ENCODE data around the gene RPS26. TPM values are rescaled to one million over a fixed set of nuclear protein-coding genes. Genes with fewer than 3 reads are reported as not detected.
"Not testable (repeated sequence)": the region's sequence is repeated elsewhere in the genome, so short reads cannot be mapped to it uniquely, and the experiment has no call there.

The RPS26 gene
- total RNA-seq, 1 donor from 2014 or later, result 45.3 TPM

DNA sequence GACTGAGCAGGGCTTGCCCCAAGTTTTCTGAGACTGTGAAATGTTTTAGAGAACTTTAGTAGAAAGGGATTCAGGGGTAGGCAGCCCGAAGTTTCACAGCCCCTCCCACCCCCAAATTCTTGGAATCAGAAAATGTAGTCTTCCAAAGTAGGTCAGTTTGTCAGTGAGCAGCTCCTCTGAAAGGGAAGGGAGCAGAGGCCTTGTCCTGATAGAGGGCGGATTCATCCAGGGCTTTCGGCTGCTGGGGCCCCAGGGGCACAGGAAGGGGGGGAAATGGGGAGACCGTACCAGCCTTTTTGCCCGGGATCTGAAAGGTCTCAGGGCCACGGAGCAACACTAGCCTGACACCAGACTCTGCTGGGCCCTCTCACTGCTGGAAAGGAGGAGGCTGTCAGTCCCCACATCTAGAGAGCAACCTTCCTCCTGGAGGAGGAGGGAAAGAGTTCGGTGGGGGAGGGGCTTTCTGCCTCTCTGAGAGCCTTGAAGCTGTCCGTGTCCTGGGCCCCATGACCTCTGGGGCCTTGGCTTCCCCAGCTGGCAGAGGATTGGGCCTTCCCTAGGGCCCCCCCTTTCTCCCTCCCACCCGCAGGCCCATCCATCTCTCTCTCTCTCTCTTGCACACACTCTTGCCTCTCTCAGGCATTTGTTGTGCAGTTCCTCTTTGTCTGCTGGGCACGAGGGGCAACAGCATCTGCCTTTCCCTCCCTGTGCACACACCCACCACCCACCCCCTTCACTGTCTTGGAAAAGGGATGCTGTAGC lies 21.1 kb upstream of the RPS26 start, which contains the start of gene IKZF4:
Gene IKZF4 (plus strand): TSS at position 621 of the 762 bp plus-strand sequence. CDS start 451 bp downstream, outside the sequence.
- DNase-seq (ENCODE audit: low spot score), result no peak

DNA sequence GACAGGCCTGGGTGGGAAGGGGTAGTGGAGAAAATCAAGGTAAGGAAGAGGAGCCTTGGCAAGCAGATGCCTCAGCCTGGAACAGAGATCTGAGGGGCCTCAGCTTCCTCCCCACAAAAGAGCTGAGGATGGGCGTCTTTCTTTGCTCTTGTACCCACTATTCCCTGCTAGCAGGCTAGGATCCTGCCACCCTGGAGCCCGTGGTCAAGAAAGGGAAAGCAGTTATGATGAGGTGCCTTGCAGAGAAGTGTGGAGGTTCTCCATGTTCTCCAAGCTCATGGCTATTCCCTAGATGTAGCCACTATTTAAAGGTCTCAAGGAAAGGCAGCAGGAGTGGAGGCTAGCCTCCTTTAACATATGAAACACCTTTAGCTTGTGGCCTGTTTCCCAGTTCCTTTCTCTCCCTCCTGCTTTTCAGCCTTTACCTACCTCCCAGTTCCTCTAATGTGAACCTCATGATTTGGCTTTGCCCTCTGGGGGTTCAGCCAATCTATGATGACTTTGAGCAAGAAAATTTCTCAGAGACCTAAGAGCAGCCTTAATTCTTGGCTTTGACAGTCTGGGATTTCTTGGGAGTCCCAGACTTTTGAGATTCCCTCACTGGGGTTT lies 19.7 kb upstream of the RPS26 start:
- DNase-seq (ENCODE audit: low spot score), result no peak

DNA sequence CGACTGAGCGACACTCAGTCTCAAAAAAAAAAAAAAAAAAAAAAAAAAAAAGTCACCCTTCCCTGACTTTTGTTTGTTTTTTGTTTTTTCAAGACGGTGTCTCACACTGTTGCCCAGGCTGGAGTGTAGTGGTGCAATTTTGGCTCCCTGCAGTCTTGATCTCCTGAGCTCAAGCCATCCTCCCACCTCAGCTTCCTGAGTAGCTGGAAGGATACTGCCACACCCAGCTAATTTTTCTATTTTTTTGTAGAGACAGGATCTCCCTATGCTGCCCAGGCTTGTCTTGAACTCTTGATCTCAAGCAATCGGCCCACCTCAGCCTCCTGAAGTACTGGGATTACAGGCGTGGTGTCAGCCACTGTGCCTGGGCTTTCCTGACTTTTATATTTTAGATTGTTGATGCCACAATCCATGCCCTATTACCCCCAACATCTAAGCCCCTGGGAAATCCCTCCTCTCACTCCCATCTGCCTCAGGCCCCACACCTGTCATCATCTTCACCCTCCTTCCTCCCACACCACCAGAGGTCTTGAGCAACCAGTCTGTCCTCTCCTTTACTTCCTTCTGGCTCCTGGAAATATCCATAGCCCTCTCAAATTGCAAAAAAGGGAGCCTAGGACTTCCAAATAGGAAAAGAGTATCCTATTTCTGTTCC lies 13.1 kb upstream of the RPS26 start:
- no peak for DNase-seq (ENCODE audit: low spot score)

DNA sequence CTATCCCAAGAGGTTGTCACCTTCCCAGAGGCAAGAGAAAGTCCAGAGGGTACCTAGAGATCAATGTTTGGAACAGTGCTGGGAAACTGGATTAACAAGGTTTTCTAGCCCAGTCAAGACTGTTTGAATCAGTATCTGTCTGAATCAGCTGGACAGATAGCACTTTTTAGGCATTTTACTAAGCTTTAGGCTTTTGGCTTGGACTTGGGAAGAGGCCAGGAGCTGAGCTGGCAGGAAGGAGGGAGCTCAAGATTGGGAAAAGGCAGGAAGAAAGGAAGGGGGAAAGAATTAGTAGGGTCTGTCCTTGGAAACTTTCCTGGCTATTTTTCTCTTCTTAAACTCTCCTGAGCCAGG lies 12.6 kb upstream of the RPS26 start:
- DNase-seq (ENCODE audit: low spot score), result no peak

DNA sequence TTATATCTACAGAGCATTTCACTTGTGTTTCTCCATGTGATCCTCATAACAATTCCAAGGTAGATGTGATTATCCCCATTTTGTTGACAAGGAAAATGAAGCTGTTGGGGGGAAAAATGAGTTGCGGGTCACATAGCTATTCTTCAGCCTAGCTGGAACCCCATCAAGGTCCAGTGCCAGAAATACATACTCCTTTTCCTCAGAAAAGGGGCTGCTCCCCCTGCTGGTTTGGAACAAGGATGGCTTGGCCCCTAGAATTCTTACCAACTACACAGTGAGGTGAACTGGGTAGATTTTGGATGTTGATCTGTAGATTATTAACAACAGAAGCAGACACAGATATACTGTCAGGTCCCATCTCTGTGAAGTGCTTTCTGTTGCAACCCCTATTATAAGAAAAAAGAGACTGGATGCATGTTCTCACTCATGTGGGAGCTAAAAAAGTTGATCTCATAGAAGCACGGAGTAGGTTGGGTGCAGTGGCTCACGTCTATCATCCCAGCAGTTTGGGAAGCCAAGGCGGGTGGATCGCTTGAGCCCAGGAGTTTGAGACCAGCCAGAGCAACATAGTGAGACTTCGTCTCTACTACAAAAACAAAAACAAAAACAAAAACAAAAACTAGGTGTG lies 11.9 kb upstream of the RPS26 start:
- DNase-seq (ENCODE audit: low spot score), result no peak

DNA sequence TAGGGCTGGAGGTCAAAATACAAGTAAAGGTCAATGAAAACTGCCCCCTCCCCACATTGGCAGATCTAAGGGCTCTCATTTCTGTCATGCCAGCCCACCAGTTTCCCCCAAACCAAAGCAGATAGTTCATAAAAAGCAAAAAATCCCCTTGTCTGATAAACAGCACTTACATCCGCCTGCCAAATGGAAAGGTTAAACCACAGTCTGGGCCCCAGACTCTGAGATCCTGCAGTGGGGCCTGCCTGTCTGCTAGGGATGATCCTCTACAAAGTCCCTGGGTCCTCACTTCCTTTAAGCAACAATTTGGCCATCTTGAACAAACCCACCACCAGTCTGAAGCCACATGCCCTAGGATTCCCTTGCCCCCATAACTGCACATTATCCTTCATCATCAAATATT lies 9.7 kb upstream of the RPS26 start:
- no peak for DNase-seq (ENCODE audit: low spot score)

DNA sequence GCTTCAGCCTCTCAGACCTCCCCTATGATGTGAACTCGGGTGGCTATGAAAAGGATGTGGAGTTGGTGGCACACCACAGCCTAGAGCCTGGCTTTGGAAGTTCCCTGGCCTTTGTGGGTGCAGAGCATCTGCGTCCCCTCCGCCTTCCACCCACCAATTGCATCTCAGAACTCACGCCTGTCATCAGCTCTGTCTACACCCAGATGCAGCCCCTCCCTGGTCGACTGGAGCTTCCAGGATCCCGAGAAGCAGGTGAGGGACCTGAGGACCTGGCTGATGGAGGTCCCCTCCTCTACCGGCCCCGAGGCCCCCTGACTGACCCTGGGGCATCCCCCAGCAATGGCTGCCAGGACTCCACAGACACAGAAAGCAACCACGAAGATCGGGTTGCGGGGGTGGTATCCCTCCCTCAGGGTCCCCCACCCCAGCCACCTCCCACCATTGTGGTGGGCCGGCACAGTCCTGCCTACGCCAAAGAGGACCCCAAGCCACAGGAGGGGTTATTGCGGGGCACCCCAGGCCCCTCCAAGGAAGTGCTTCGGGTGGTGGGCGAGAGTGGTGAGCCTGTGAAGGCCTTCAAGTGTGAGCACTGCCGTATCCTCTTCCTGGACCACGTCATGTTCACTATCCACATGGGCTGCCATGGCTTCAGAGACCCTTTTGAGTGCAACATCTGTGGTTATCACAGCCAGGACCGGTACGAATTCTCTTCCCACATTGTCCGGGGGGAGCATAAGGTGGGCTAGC lies 7.0 kb upstream of the RPS26 start:
- DNase-seq (ENCODE audit: low spot score), result no peak

DNA sequence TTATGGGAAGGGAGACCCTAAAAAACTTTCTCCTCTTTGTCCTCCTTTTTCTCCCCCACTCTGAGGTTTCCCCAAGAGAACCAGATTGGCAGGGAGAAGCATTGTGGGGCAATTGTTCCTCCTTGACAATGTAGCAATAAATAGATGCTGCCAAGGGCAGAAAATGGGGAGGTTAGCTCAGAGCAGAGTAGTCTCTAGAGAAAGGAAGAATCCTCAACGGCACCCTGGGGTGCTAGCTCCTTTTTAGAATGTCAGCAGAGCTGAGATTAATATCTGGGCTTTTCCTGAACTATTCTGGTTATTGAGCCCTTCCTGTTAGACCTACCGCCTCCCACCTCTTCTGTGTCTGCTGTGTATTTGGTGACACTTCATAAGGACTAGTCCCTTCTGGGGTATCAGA lies 4.6 kb upstream of the RPS26 start:
- no peak for DNase-seq (ENCODE audit: low spot score)

DNA sequence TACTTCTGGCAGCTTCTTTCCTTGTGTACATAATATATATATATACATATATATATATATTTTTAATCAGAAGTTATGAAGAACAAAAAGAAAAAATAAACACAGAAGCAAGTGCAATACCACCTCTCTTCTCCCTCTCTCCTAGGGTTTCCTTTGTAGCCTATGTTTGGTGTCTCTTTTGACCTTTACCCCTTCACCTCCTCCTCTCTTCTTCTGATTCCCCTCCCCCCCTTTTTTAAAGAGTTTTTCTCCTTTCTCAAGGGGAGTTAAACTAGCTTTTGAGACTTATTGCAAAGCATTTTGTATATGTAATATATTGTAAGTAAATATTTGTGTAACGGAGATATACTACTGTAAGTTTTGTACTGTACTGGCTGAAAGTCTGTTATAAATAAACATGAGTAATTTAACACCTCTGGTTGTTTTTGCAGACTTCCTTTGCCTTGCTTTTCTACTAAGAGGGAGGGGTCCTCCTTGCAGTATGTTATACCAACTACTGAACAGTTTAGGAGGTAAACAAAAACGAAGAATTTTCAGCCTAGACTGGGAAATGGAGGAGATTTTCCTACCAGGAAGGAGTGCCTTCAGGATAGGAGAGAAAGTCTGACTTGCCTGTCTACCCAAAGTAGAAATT lies 3.6 kb upstream of the RPS26 start:
- no peak for DNase-seq (ENCODE audit: low spot score)

DNA sequence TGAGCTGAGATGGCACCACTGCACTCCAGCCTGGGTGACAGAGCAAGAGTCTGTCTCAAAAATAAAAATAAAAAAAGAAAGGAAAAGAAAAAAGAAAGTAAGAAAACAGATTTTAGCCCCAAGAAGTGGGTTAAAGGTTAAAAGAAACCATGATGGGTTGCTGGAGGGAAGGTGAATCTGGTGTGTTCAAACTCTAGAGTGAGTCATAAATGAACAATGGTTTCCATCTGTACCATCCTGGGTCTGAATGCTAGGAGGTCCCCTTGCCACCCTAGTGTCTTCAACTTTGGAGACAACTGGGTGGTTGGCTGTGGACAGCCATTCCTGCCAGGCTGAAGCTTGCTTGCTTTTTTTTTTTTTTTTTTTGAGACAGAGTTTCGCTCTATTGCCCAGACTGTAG lies 1.6 kb upstream of the RPS26 start:
- no peak for DNase-seq (ENCODE audit: low spot score)

DNA sequence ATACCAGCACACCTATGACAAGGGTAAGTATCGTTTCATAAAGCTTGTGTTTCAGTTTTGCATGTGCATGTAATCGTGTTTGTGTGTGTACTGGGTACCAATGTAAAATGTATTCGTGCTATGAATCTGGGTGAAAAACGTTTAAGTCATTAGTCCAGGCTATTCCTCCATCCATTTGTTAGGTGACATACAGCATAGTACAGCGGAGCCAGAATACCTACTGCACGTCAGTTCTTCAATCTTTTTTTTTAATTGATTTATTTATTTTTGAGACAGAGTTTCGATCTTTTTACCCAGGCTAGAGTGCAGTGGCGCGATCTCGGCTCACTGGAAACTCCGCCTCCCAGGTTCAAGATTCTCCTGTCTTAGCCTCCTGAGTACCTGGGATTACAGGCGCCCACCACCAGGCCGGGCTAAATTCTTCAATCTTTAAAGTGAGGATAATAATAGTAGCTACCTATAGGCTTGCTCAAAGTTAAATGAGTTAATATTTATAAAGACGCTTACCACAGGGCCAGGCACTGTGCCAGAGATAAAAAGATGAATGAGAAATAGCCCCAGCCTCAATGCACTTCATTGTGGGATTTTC lies 661 bp upstream of the RPS26 start:
- no peak for DNase-seq (ENCODE audit: low spot score)

DNA sequence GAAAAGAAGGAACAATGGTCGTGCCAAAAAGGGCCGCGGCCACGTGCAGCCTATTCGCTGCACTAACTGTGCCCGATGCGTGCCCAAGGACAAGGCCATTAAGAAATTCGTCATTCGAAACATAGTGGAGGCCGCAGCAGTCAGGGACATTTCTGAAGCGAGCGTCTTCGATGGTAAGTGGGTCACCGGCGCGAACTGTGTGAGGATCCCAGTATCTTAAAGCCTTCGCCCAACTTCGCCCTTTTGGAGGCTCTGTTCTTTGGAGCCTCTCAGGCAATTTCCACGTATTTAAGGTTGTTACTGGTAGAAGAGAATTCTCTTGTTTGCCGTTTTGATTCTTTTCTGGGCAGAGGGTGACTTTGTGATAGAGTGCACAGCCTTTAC lies 704 bp downstream of the RPS26 start:
- not testable (repeated sequence) for DNase-seq (ENCODE audit: low spot score)

DNA sequence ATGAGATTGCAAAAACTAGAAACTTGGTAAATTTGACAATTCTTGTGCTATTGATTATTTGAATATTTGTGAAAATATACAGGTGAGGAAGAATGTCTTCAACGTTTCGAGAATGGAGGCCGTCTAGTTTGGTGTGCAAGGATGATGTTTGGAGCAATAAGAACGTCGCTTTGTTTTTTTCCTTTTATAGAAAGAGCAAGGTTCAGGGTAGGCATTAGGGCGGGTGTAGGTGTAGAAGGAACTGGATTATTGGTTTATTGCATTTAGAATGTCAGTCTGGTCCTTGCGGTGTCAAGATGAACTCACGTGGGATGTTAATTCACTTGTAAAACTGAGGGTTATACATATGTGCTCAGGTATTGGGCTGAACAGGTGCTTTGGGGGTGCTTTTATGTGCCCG lies 1.1 kb downstream of the RPS26 start:
- no peak for DNase-seq (ENCODE audit: low spot score)

DNA sequence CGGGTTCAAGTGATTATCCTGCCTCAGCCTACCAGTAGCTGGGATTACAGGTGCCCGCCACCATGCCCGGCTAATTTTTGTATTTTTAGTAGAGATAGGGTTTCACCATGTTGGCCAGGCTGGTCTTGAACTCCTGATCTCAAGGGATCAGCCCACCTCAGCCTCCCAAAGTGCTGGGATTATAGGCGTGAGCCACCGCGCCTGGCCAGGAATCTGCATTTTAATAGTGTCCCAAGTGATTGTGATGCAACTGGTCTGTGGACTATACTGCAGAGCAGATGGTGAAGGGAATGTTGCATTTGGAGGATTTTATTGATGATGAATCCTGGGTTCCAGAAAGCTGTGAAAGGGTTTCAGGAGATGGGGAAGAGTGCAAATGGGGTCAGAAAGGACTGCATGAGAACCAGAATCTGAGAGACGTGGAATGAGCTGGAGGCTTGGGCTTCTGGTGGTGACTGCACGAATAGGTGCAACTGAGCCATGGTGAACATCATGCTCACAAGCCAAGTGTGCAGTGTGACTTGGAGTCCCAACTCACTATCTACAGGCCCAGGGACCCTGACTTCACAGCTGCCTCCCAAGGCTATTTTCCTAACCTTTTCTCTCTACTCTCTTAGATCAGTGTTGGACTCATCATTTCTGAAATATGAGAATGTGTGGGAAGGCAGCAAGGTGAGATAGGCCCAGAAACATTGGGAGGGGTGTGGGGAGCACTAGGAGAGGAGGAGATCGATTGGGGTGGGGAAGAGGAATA lies 4.5 kb downstream of the RPS26 start:
- no peak for DNase-seq (ENCODE audit: low spot score)

DNA sequence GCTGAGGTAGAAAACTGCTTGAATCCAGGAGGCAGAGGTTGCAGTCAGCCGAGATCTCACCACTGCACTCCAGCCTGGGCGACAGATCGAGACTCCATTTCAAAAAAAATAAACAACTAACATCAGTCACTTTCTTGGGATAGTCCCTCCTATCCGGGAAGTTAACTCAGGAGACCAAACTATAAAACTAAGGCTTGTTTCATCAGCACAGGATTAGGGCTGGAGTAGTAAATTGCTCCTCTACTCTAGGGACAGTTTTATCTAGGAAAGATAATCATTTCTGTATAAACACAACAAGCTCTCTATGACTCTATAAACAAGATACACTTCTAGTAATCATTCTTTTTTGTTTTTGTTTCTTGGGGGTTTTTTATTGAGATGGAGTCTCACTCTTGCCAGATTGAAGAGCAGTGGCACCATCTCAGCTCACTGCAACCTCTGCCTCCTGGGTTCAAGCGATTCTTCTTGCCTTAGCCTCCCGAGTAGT lies 11.7 kb downstream of the RPS26 start:
- no peak for DNase-seq (ENCODE audit: low spot score)

DNA sequence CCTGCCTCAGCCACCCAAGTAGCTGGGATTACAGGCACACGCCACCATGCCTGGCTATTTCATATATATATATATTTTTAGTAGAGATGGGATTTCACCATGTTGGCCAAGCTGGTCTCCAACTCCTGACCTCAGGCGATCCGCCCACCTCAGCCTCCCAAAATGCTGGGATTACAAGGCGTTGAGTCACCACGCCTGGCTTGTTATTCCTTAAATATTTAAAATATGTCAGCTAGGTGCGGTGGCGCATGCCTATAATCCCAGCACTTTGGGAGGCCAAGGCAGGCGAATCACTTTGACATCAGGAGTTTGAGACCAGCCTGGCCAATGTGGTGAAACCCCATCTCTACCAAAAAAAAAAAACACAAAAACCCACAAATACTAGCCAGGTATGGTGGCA lies 18.2 kb downstream of the RPS26 start:
- DNase-seq (ENCODE audit: low spot score), result not testable (repeated sequence)

DNA sequence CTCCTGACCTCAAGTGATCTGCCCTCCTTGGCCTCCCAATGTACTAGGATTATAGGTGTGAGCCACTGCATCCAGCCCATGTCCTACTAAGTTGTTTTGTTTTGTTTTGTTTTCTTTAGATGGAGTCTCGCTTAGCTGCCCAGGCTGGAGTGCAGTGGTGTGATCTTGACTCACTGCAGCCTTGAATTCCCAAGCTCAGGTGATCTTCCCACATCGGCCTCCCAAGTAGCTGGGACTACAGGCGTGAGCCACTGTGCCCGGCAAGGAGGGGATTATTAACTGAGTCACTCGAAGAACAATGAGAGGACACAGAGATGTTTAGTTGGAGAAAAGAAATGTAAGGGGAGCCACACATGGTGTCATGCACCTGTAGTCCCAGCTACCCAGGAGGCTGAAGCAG lies 20.3 kb downstream of the RPS26 start:
- no peak for DNase-seq (ENCODE audit: low spot score)

DNA sequence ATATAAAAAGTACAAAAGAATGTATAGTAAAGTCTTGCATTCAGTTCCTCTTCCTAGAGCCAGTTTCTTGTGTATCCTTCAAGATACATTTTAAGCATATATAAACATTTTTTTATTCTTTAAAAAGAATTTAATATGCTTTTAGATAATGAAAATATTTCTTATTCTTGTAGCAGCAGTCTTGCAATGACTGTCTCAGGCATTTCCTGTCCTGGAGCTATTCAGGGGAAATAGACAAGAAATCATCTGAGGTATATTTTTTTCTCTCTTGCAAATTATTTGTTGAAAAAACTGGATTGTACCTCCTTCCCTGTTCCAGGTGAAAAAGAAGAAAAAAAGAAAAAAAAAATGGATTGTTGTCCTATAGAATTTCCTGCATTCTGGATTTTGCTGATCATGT lies 21.3 kb downstream of the RPS26 start:
- DNase-seq (ENCODE audit: low spot score), result no peak

DNA sequence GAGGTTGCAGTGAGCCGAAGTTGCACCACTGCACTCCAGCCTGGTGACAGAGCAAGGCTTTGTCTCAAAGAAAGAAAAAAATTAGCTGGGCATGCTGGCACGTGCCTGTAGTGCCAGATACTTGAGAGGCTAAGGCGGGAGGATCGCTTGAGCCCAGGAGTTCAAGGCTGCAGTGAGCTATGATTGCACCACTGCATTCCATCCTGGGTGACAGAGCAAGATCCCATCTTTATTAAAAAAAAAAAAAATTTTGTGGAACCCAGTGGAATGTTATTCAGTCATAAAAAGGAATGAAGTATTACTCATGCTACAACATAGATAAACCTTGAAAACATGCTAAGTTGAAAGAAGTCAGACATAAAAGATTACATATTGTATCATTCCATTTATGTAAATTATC lies 29.9 kb downstream of the RPS26 start:
- no peak for DNase-seq (ENCODE audit: low spot score)

DNA sequence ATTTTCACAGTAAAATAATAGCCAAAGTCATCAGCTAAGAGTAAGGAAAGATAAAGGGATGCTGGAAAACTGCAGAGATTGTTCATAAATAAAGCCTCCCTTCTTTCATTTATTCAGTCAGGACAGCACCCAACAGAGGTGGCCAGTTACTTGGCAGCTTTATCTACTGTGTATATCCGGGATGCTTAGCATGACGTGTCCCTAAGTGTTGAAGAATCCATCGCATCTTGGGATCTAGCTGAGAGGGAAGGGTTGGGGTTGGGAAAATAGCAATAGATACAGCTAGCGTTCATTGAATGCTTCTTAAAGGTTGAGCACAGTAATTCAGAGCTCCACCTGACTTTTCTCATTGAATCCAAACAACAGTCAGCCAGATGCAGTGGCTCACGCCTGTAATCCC lies 32.7 kb downstream of the RPS26 start:
- DNase-seq (ENCODE audit: low spot score), result no peak
